ENCODE measurements around the gene DIPK2B.

Gene DIPK2B

GRCh38 chrX:45200741-45201234 lies at the start of gene DIPK2B:
Gene DIPK2B, minus strand, starts transcription at chrX:45200876. Its CDS starts 50 bp downstream, at chrX:45200826.
- no peak for DNase-seq

- no peak for DNase-seq
Observed at GRCh38 chrX:45240301-45240700, 39.6 kb upstream of the DIPK2B start.

- no peak for DNase-seq
Observed at GRCh38 chrX:45238489-45238888, 37.8 kb upstream of the DIPK2B start.

- no peak for DNase-seq
Observed at GRCh38 chrX:45233531-45233930, 32.9 kb upstream of the DIPK2B start.

- no peak for DNase-seq
Observed at GRCh38 chrX:45232139-45232538, 31.5 kb upstream of the DIPK2B start.

- no peak for DNase-seq
Observed at GRCh38 chrX:45230410-45230809, 29.7 kb upstream of the DIPK2B start.

- DNase-seq, result no peak
Observed at GRCh38 chrX:45229348-45229747, 28.7 kb upstream of the DIPK2B start.

GRCh38 chrX:45228126-45228525 lies 27.4 kb upstream of the DIPK2B start:
- no peak for DNase-seq

- no peak for DNase-seq
Observed at GRCh38 chrX:45208121-45208856, 7.6 kb upstream of the DIPK2B start.

GRCh38 chrX:45202171-45202570 lies 1.5 kb upstream of the DIPK2B start:
- DNase-seq, result no peak

- no peak for DNase-seq
Observed at GRCh38 chrX:45198706-45199105, 2.0 kb downstream of the DIPK2B start.

GRCh38 chrX:45198301-45198700 lies 2.4 kb downstream of the DIPK2B start:
- DNase-seq, result no peak

GRCh38 chrX:45196701-45197100 lies 4.0 kb downstream of the DIPK2B start:
- no peak for DNase-seq

- DNase-seq, result no peak
Observed at GRCh38 chrX:45191820-45192409, 8.8 kb downstream of the DIPK2B start.

- no peak for DNase-seq
Observed at GRCh38 chrX:45191383-45191782, 9.3 kb downstream of the DIPK2B start.

GRCh38 chrX:45187731-45188130 lies 12.9 kb downstream of the DIPK2B start:
- DNase-seq, result no peak

GRCh38 chrX:45186643-45187026 lies 14.0 kb downstream of the DIPK2B start:
- no peak for DNase-seq

- DNase-seq, result no peak
Observed at GRCh38 chrX:45184211-45184610, 16.5 kb downstream of the DIPK2B start.

- no peak for DNase-seq
Observed at GRCh38 chrX:45172890-45173289, 27.8 kb downstream of the DIPK2B start.

GRCh38 chrX:45166781-45167180 lies 33.9 kb downstream of the DIPK2B start:
- DNase-seq, result no peak

- no peak for DNase-seq
Observed at GRCh38 chrX:45165726-45166125, 35.0 kb downstream of the DIPK2B start.

- no peak for DNase-seq
Observed at GRCh38 chrX:45164995-45165394, 35.7 kb downstream of the DIPK2B start.

- DNase-seq, result no peak
Observed at GRCh38 chrX:45164021-45164621, 36.6 kb downstream of the DIPK2B start.

GRCh38 chrX:45157647-45158046 lies 43.0 kb downstream of the DIPK2B start:
- no peak for DNase-seq
